Peyer's patch (tissue), 4 donors: ENCODE data around the gene CCDC149. TPM values are rescaled to one million over a fixed set of nuclear protein-coding genes. Genes with fewer than 3 reads are reported as not detected.

ENCODE experiments used
- DNase-seq, 3 donors: peaks; one replicate each; pipeline ENCODE4 v3.0.0-alpha.2; 2017 to 2019
- H3K27ac ChIP-seq, 4 donors: fragments of 200-600 bp; sonication (generic); one replicate each; pipeline ENCODE4 v1.5.1; 2016 to 2019
- H3K27me3 ChIP-seq, 2 donors: fragments of 200-600 bp; sonication (generic); one replicate each; pipeline ENCODE4 v1.5.1; 2019
- H3K36me3 ChIP-seq, 3 donors: fragments of 200-600 bp; sonication (generic); one replicate each; pipeline ENCODE4 v1.5.1; 2016 to 2019
- H3K4me1 ChIP-seq, 4 donors: fragments of 200-600 bp; sonication (generic); one replicate each; pipeline ENCODE4 v1.5.1; 2016 to 2019
- H3K4me3 ChIP-seq, 4 donors: fragments of 200-600 bp; sonication (generic); 1 replicate in 3 of 4; 2 replicates in 1 of 4; pipeline ENCODE4 v1.5.1; 2016 to 2019; ENCODE audit warnings: mild to moderate bottlenecking in 1 of 4
- H3K9me3 ChIP-seq, 4 donors: fragments of 200-600 bp; sonication (generic); one replicate each; pipeline ENCODE4 v1.5.1; 2016 to 2019; ENCODE audit warnings: mild to moderate bottlenecking in 1 of 4
- POLR2A ChIP-seq, 2 donors: fragments of 450-650 bp; IDR thresholded peaks; one replicate each; pipeline ENCODE4 v1.5.1; 2017; ENCODE audit warnings: antibody characterized with exemption in 2 of 2, mild to moderate bottlenecking in 2 of 2, moderate library complexity in 2 of 2
- total RNA-seq, 4 donors: library from RNA; depleted of rRNA; stranded (reverse); fragments of >200 nt; gene quantifications; one replicate each; pipeline ENCODE4 v1.1.0, GENCODE V29; 2016
- TF ChIP-seq, protein P1 (sequence below), 6 experiments: fragments of 450-650 bp in 4 of 6; fragments of 200-600 bp in 2 of 6; sonication (generic) in 1 of 6; IDR thresholded peaks; one replicate each; pipeline ENCODE4 v1.5.1; 2017 to 2019; ENCODE audit warnings: antibody characterized with exemption in 6 of 6, mild to moderate bottlenecking in 3 of 6, moderate library complexity in 1 of 6

CCDC149 gene
- total RNA-seq, 4 donors from 2014 or later: 4.2 to 32.2 (median 6.4) TPM

DNA sequence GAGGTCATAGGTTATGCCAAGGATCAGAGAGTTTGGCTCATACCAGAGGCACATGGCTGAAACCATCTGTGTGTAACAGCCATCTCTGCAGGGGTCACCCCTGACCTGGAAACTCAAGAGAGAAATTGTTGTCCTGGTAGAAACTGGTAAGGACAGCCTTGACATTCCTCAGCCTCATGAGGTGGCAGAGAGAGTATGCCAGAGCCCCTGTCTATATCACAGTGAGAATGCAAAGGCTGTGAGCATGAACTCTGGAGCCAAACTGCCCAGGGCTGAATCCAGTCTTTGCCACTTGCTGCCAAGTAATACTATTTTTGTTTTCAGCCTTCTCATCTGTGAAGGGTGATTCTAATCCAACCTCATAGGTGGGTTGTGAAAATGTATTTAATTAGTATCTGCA, 37.1 kb upstream of the CCDC149 start:
- Histone ChIP-seq H3K27me3 (no peaks in the 10 kb centered on the region), H3K36me3 (no peaks in the 10 kb centered on the region), H3K4me3 (no peak overlapping the region), H3K27ac (no peak overlapping the region), H3K9me3 (no peaks in the 10 kb centered on the region), H3K4me1 (no peaks in the 10 kb centered on the region)
- TF ChIP-seq, protein P1, sequence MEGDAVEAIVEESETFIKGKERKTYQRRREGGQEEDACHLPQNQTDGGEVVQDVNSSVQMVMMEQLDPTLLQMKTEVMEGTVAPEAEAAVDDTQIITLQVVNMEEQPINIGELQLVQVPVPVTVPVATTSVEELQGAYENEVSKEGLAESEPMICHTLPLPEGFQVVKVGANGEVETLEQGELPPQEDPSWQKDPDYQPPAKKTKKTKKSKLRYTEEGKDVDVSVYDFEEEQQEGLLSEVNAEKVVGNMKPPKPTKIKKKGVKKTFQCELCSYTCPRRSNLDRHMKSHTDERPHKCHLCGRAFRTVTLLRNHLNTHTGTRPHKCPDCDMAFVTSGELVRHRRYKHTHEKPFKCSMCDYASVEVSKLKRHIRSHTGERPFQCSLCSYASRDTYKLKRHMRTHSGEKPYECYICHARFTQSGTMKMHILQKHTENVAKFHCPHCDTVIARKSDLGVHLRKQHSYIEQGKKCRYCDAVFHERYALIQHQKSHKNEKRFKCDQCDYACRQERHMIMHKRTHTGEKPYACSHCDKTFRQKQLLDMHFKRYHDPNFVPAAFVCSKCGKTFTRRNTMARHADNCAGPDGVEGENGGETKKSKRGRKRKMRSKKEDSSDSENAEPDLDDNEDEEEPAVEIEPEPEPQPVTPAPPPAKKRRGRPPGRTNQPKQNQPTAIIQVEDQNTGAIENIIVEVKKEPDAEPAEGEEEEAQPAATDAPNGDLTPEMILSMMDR (IDR thresholded peaks at IDR 0.05): no peak
- TF ChIP-seq POLR2A (IDR thresholded peaks at IDR 0.05): no peak
- DNase-seq: no peak

DNA sequence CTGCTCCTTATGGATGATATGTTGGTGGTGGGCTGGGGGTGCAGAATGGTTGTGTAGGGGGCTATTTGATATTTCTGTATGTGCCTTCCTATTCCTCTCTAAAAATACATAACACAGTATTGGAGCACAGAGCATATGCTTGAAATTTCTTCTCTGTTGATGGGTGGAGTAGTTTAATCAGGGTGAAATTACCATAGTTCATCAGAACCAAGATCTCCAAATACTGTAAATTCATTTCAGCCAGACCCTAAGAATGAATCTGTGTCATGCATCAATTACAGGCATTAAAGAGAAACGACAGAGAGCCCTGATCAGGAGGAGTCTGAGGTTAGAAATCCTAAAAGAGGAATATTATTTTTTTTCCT, 25.1 kb upstream of the CCDC149 start:
- H3K9me3 ChIP-seq: no peaks in the 10 kb centered on the region
- no peak overlapping the region for H3K4me3 ChIP-seq
- no peak overlapping the region for H3K27ac ChIP-seq
- TF ChIP-seq POLR2A (IDR thresholded peaks at IDR 0.05): no peak
- TF ChIP-seq, protein P1 (IDR thresholded peaks at IDR 0.05): no peak
- no peak for DNase-seq
- H3K27me3 ChIP-seq: no peaks in the 10 kb centered on the region
- no peaks in the 10 kb centered on the region for H3K36me3 ChIP-seq
- H3K4me1 ChIP-seq: no peaks in the 10 kb centered on the region

DNA sequence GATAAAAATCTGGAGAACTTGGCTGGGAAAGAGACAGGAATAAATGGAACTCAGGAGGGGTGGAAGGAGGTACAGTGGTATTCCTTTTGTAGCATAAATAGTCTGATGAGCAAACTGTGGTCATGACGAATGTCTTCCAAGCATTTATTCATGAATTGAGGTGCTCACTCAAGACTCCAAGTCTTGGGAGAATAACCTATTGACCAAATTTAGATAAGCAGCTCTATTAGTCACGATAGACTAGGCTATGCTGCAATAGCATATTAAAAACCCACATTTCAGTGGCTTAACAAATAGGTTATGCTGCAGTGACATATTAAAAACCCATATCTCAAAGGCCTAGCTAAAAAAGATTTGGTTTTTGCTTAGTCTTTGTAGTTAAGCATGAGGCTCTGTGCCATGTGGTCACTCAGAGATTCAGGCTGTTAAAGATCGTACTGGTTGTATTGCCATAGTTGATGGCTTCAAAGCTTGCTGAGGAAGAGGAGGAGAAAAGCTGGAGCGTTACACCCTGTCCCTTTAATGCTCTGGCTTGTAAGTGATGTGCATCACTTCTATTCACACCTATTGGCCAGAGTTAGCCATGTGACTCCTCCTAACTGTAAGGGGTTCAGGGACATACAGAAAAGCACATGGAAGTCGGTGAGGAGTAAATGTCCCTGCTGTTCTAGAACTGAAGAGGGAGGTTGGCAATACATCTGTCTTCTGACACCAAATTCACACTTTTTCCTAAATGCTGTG, 24.5 kb upstream of the CCDC149 start:
- H3K27ac ChIP-seq: no peak overlapping the region
- TF ChIP-seq, protein P1 (IDR thresholded peaks at IDR 0.05): no peak
- TF ChIP-seq POLR2A (IDR thresholded peaks at IDR 0.05): no peak
- no peak overlapping the region for H3K4me3 ChIP-seq
- no peaks in the 10 kb centered on the region for H3K36me3 ChIP-seq
- no peaks in the 10 kb centered on the region for H3K27me3 ChIP-seq
- DNase-seq: no peak
- no peaks in the 10 kb centered on the region for H3K4me1 ChIP-seq
- H3K9me3 ChIP-seq: no peaks in the 10 kb centered on the region

DNA sequence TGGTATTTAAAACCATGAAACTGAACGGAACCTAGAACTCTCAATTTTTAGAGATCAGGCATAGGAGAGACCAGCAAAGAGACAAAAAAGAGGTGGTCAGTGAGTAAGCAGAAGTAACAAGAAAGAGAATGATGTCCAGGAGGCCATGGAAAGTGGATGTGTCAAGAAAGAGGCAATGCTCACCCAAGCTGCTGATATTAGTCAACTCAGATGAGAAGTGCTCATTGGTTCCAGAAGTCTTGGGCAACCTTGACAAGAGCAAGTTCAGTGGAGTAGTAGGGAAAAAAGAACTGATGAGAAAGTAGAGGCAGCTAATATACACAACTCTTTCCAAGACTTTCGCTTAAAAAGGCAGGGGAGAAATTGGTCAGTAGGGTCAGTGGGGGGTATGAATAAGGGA, 23.0 kb upstream of the CCDC149 start:
- TF ChIP-seq POLR2A (IDR thresholded peaks at IDR 0.05): no peak
- TF ChIP-seq, protein P1 (IDR thresholded peaks at IDR 0.05): no peak
- H3K27me3 ChIP-seq: no peaks in the 10 kb centered on the region
- no peak overlapping the region for H3K4me3 ChIP-seq
- no peaks in the 10 kb centered on the region for H3K9me3 ChIP-seq
- no peaks in the 10 kb centered on the region for H3K4me1 ChIP-seq
- H3K27ac ChIP-seq: no peak overlapping the region
- DNase-seq: no peak
- no peaks in the 10 kb centered on the region for H3K36me3 ChIP-seq

DNA sequence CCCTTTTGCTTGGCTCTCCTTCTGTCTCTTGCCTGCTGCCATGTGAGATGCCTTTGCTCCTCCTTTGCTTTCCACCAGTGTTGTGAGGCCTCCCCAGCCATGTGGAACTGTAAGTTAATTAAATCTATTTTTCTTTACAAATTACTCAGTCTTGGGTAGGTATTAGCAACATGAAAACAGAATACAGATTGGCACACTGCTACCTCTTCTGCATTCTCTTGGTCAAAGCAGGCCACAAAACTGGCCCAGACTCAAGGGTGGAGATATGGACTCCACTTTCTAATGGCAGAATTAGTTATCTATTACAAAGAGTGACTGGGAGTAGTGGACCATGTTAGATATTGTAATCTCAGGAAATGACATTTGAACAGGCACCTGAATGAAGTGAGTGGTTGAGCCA, 21.5 kb upstream of the CCDC149 start:
- no peak for DNase-seq
- H3K27ac ChIP-seq: no peak overlapping the region
- TF ChIP-seq, protein P1 (IDR thresholded peaks at IDR 0.05): no peak
- no peak for TF ChIP-seq POLR2A (IDR thresholded peaks at IDR 0.05)
- H3K4me1 ChIP-seq: no peaks in the 10 kb centered on the region
- no peaks in the 10 kb centered on the region for H3K9me3 ChIP-seq
- H3K36me3 ChIP-seq: no peaks in the 10 kb centered on the region
- no peaks in the 10 kb centered on the region for H3K27me3 ChIP-seq
- H3K4me3 ChIP-seq: no peak overlapping the region
